ENCODE data around the gene ZNF236.

Gene ZNF236

GRCh38 chr18:76821875-76822505 lies 367 bp upstream of the ZNF236 start:
- peak; percentile 46 to 85 (median 85) for DNase-seq

DNA sequence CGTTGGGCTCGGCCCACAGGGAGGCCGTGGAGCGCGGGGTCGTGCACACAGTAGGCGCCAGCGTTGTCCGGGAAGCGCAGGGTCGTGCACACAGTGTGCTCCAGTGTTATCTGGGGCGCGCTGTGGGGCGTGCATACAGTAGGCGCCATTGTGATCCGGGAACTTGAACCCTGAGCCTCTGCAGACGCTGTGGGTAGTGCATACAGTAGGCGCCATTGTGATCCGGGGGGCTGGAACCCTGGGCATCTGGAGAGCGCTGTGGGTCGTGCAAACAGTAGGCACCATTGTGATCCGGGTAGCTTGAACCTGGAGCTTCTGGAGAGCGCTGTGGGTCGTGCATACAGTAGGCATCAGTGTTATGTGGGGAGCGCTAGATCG lies 793 bp downstream of the ZNF236 start:
- DNase-seq = no peak

DNA sequence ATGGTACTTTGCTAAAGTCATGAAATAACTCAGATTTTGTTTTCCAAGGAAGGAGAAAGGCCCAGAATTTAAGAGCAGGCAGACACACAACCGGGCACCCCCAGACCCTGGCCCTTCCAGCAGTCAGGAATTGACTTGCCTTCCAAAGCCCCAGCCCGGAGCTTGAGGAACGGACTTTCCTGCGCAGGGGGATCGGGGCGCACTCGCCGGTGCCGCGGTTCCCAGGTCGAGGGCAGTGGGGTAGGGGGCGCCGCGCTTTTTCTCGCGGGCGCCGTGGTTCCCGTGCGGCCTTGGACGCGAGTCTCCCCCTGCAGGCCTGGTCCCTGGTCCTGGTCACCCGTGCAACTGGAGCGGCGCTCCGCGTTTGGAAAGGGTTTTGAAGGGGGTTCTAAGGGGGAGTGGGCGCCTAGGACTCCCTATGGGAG lies 1.2 kb downstream of the ZNF236 start:
- peak in 1 of 3 experiments; percentile 24 for DNase-seq

DNA sequence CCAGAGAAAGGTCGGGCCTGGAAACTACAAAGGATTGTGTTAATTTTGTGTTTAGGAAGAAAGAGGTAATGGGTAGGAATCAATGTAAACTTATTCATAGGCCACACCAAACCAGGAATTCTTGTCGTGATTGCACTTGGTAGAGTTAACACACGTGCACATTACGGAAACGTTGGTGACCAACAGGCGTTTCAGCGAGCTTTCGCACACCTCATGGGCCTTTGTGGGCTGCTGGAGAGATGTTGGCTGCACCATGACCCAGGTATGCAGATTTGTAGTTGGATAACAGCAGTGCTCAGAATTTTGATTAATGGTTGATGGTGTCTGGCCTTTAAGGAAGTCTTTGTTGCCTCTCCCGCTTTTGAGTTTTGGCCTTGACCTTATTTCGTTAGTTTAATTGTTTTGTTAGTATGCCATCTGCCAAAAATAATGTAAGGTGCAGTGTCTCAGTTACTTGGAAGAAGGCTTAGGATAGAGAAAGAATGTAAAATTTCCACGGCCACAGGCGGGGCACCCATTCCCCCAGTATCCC lies 1.9 kb downstream of the ZNF236 start:
- DNase-seq = no peak

GRCh38 chr18:76824754-76825153 lies 2.4 kb downstream of the ZNF236 start:
- DNase-seq = no peak

GRCh38 chr18:76827205-76828200 lies 5.1 kb downstream of the ZNF236 start:
- no peak for DNase-seq

DNA sequence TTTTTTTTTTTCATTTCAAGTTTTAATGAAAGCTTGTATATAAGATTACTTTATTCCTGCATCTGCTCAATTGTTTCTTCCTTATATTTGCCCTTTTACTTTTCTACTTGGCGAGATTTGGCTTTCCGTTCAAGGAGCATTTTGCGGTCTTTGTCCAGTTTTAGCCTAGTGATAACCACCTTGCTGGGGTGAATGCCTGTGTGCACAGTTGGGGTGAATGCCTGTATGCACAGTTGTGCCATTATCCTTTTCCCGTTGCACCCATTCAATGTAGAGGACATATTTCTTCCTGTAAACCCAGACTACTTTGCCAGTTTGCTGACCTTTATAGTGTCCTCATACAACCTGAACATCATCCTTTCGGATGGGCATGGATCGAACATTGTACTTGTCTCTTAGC lies 12.0 kb downstream of the ZNF236 start:
- no peak for DNase-seq

- DNase-seq = no peak
These were observed 13.0 kb downstream of the ZNF236 start for GRCh38 chr18:76835380-76835779.

DNA sequence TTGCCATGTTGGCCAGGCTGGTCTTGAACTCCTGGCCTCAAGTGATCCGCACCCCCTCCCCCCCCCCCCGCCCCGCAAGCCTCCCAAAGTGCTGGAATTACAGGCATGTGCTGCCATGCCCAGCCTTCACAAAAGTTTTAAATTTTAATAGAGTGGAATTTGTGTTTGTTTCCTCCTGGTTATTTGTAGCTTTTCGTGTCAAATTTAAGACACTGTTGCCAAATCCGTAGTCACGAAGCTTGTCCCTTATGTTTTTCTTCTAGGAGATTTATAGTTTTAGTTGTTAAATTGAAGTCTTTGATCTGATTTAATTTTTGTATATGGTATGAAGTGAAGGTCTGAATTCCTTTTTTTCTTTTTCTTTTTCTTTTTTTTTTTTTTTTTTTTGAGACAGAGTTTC lies 14.7 kb downstream of the ZNF236 start:
- DNase-seq = no peak

DNA sequence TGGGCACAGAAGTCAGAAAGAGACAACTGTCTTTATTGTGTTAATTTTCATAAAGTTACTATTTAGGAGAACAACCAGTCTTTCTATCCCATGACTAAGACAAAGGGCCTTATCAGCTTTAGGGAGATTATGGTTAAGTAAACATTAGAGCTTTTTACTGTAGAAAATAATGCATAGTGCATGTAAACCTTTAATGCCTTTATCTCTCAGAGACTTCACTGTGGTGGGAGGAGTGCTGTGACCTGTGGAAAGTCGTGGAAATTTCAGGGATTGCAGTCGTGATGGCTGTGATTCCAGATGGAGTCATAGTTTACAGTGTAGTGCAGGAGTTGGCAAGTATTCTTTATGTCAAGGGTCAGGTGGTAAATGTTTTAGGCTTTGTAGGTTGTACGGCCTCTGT lies 15.8 kb downstream of the ZNF236 start:
- no peak for DNase-seq

- DNase-seq = no peak
These were observed 16.9 kb downstream of the ZNF236 start for GRCh38 chr18:76839086-76839794.

DNA sequence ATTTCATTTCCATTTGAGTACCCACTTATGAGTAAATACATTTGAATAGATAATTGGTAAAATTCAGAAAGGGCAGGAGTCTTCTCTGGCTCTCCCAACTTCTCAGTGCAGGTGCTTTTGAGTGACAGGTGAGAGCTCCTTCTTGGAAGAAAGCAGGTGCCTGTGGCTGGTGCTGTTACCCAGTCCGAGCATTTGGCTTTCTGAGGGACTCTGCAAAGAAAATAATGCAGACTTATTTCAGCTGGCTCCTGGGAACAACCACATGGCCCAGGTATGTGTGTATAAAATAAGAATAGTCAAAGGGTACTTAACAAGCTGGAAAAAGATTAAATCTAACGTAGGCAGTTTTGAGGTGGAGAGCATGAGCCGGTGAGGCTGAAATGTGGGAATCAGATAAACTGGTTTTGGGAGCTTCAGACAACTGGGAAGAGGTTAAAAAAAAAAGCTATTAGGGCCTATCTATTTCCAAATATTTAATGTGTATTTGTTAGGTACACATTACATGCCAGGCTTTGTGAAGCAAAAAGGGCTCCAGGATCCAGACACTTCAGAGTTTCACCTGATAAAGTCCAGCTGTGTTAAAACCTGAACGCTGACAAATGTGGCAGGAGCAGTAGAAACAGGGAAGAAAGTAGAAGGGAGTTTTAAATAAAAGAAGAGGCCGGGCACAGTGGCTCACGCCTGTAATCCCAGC lies 20.6 kb downstream of the ZNF236 start:
- DNase-seq = no peak

DNA sequence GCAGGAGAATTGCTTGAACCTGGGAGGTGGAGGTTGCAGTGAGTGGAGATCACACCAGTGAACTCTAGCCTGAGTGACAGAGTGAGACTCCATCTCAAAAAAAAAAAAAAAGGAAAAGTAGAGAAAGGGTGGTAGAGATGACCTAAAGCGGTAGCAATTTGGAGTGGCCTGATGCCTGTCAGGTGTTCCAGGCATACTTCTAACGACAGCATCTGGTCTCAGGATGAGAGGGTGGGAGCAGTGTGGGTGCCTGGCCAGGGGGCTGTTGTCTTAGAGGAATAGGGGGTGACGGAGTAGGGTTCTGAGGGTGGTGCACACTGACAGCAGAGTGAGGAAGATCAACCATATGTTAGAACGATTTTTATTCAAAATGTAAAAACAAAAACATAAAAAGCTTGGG lies 21.8 kb downstream of the ZNF236 start:
- DNase-seq = no peak

- no peak for DNase-seq
These were observed 22.6 kb downstream of the ZNF236 start for GRCh38 chr18:76844742-76845477.

- no peak for DNase-seq
These were observed 23.9 kb downstream of the ZNF236 start for GRCh38 chr18:76846217-76846616.

DNA sequence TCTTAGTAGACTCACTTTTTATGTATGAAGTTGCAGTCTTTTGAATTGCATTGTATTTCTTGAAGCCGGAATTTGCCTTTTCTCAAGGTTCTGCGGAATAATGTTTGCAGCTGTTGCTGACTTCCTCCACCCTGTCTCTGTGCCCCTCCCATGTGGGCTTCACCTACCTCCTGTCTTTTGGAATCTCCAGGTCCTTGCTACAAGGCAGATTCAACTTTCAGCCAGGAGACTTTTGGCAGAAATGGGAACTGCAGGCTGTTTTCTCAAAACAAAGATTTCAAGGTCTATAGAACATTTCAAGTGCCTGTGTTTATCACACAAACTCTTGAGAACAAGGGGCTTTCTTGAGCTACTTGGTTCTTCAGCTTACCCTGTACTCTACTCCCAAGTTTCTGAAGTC lies 25.6 kb downstream of the ZNF236 start:
- no peak for DNase-seq

GRCh38 chr18:76850112-76850511 lies 27.8 kb downstream of the ZNF236 start:
- DNase-seq = no peak

DNA sequence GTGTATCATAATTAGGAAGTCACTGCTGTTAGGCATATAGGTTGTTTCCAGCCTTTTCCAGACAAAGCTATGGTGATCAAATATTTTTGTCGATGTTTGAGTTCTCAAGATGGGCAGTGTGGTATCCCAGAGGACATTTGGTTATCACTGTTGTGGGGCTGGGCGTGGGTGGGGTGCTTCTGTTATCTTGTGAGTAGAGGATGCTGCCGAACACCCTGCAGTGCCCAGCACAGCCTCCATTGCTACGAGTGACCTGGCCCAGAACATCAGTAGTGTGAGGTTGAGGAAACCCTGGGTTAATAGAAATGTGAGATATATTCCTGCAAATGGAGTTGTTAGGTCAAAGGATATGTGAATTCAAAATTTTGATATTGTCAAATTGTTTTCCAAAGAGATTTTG lies 33.2 kb downstream of the ZNF236 start:
- DNase-seq = no peak

GRCh38 chr18:76857476-76857875 lies 35.1 kb downstream of the ZNF236 start:
- DNase-seq = no peak

DNA sequence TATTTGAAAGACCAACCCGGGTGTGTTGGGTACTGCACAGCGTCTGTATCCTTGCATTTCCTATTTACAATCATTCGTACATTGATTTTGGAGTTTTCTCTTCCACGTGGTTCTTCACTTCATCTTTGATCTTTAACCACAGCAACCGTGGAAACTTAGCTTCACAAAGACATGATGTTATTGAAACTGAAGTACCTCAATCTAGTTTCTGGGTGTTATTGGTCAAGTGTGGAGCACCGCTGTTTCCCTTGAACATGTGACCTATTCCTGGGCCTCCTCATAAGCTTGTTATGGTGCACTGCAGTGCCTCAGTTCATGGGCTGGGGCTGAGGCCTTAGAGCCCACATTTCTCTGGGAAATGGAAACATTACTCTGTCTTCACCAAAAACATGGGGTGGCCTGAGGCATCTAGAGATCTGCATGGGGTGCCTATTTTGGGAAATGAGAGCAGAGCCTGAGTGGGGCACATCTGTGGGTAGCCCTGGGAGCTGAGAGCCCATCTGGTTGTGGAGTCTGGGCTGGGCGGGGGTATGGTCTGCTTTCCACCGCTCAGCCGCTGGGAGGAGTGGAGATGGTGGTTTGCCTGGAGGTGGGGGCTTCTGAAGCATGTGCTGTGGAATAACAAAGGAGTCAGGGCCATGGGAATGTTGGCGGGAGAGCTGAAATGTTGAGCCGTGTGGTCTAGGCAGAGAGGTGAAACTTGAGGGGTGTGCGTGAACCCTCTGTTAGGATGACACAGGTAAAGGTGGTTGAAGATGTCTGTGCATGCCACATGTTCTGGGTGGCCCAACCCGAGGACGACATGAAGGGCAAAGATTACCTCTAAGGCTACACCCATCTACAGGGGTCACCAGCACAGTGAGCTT lies 37.4 kb downstream of the ZNF236 start:
- no peak for DNase-seq

DNA sequence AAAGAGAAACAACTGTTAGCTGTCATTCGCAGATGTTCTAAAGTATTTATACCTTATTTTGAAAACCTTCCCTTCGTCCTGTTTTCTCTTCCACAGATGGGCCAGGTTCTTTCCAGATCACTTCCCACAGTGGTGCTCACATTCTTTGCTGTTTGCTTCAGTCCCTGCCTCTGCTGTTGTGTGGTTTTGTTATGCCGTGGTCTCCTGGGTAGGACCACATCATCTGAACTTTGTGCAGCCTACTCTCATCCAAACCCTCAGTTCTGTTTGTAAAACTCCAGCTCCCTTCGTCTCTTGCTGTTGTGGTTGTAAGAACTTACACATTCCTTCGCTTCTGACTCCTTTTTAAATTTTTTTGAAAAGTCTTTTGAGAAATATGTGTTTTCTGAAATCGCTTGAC lies 38.1 kb downstream of the ZNF236 start:
- DNase-seq = no peak

Measured in NCI-H1417 (cell line).